ENCODE measurements around the gene MSRB1. TPM values are rescaled to one million over a fixed set of nuclear protein-coding genes. Genes with fewer than 3 reads are reported as not detected.
"Not testable (repeated sequence)": the region's sequence is repeated elsewhere in the genome, so short reads cannot be mapped to it uniquely, and the experiment has no call there.

MSRB1 gene
- total RNA-seq, 1 donor from 2014 or later: 6.6 TPM

- DNase-seq: peak; percentile 31
Observed at GRCh38 chr16:1960665-1961630, 17.9 kb upstream of the MSRB1 start.

DNA sequence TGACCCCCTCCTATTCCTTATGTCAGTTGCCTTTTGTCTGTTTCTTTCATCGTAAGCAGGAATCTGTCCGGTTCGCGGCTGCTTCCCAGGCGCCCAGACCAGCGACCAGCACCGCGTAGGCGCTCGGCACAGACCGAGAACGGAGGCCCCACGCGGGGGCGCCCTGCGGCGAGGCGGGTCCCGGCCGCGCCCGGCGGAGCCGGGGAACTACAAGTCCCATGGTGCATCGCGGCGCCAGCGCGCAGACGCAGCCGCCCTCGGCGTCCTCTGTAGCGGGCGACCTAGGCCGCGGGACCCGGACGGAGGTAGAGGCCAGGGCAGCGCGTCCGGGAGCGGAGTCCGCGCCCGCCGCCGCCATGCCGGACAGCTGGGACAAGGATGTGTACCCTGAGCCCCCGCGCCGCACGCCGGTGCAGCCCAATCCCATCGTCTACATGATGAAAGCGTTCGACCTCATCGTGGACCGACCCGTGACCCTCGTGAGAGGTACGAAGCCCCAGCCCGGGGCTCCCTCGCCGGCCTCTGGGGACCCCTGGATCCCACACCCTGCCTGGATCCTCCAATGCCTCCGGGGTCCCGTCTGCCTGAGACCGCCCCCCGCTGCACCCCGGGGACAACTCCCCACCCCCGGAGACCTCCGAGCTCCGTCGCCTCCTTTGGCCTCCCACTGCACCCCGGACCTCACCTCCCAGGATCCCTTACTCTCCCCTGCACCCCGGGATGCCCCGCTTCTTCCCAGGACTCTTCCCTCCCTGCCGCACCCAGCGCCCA is 16.5 kb upstream of the MSRB1 start, which contains the start of gene NDUFB10:
Gene NDUFB10 (plus strand): TSS at position 270 of the 771 bp plus-strand sequence. CDS start 87 bp downstream, at position 357.
- peak; percentile 95 for DNase-seq

- DNase-seq: no peak
Observed at GRCh38 chr16:1958715-1959268, 15.8 kb upstream of the MSRB1 start.

DNA sequence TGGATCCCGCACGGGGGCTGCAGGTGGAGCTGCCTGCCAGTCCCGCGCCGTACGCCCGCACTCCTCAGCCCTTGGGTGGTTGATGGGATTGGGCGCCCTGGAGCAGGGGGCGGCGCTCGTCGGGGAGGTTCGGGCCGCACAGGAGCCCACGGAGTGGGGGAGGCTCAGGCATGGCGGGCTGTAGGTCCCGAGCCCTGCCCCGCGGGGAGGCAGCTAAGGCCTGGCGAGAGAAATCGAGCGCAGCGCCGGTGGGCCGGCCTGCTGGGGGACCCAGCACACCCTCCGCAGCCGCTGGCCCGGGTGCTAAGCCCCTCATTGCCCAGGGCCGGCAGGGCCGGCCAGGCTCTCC is 15.1 kb upstream of the MSRB1 start:
- DNase-seq: not testable (repeated sequence)

- DNase-seq: not testable (repeated sequence)
Observed at GRCh38 chr16:1957434-1958142, 14.6 kb upstream of the MSRB1 start.

GRCh38 chr16:1953734-1954133 is 10.7 kb upstream of the MSRB1 start:
- DNase-seq: no peak

DNA sequence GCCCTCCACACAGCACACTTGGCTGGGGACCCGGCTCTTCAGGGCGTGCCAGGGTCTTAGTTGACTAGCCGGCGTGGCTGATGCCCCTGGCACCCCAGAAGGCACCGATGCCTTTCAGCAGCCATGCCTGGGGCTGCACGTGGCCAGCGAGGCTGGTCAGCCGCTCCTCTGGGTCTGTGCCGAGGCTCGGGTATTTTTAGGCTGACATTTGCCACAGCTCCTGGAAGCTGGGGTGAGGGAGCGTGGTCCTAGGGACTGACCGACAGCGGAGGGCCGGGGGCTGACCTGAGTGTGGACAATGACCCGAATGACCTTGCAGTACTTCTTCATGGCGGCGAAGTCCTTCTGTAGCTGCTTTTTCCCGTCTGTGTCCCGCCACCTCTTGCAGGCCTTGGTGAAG is 7.6 kb upstream of the MSRB1 start:
- DNase-seq: no peak

DNA sequence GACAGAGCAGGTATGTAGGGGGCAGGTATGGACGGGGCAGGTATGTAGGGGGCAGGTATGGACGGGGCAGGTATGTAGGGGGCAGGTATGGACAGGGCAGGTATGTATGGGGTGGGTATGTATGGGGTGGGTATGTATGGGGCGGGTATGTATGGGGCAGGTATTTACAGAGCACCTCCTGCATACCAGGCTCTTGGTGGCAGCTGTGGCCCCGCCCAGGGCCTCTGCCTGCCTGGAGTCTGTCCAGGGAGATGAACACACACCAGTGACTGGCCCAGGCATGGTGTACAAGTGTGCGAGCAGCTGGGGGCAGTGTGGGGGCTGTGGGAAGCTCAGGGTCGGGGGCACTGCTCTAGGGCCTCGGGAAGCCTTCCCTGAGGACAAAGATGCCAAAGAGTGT is 7.0 kb upstream of the MSRB1 start:
- DNase-seq: no peak

DNA sequence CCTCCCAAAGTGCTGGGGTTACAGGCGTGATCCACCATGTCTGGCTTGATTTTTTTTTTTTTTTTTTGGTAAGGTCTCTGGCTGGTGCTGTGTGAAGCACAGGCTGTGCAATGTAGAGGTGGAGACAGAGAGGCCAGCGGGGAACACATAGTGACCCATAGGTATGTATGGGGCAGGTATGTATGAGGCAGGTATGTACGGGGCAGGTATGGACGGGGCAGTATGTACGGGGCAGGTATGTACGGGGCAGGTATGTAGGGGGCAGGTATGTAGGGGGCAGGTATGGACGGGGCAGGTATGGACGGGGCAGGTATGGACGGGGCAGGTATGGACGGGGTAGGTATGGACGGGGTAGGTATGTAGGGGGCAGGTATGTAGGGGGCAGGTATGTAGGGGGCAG is 6.5 kb upstream of the MSRB1 start:
- DNase-seq: no peak

- no peak for DNase-seq
Observed at GRCh38 chr16:1947369-1947670, 4.3 kb upstream of the MSRB1 start.

GRCh38 chr16:1946495-1947368 is 3.7 kb upstream of the MSRB1 start:
- peak; percentile 54 for DNase-seq

- no peak for DNase-seq
Observed at GRCh38 chr16:1945559-1946391, 2.8 kb upstream of the MSRB1 start.

DNA sequence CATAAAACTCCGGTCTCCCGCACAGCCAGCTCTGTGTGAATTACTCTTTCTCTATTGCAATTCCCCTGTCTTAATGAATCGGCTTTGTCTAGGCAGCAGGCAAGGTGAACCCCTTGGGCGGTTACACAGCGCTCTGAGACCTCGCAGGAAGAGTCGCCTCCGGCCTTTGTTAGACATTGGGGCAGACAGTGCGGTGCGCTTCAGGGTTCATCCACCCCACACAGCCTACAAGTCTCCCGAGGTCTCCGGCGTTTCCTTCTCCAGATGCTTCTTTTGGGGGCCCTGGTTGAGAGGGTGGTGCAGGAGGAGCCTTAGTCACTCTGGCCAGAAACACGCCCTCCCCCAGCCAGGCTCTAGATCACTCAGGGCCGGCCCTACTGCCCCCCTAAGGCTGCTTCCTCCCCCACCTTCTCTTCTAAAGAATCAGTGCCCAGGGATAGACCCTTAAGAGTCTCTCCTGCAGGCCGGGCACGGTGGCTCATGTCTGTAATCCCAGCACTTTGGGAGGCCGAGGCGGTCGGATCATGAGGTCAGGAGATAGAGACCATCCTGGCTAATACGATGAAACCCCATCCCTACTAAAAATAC is 1.7 kb upstream of the MSRB1 start:
- DNase-seq: no peak

DNA sequence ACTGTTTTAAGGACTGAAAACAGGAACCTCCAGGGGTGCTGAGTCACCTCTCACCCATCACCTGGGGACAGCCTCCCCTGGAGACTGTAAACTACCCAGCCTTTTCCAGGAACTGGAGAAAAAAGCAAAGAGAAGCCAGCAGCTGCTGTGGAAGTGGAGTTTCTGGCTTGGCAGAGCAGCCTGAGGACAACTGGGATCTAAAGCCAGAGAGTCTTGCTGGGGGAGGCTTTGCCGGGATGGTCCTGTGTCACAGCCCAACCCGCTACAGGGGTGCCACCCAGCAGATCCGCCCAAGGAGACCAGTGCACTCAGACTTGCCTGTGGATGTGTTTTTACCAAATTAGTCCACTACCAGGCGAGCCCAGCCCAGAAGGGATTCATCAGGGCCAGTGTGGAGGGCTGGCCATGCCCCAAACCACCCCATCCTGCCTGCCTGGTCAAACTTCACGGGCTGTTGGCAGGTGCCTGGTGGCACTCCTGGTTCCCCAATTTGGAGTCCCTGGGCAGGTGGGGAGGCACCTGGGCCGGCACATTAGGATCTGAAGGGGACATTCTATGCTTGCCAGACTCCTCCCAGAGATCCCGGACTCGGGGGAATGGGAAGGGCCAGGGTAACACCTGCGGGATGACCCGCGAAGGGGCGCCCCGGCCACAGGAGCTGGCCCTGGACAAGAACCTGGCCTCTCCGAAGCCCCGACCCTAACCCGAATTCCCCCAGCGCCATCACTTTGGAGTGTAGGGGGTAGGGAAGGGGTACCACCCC is 771 bp downstream of the MSRB1 start:
- no peak for DNase-seq

- DNase-seq: peak; percentile 30
Observed at GRCh38 chr16:1941162-1942046, 1.6 kb downstream of the MSRB1 start.

DNA sequence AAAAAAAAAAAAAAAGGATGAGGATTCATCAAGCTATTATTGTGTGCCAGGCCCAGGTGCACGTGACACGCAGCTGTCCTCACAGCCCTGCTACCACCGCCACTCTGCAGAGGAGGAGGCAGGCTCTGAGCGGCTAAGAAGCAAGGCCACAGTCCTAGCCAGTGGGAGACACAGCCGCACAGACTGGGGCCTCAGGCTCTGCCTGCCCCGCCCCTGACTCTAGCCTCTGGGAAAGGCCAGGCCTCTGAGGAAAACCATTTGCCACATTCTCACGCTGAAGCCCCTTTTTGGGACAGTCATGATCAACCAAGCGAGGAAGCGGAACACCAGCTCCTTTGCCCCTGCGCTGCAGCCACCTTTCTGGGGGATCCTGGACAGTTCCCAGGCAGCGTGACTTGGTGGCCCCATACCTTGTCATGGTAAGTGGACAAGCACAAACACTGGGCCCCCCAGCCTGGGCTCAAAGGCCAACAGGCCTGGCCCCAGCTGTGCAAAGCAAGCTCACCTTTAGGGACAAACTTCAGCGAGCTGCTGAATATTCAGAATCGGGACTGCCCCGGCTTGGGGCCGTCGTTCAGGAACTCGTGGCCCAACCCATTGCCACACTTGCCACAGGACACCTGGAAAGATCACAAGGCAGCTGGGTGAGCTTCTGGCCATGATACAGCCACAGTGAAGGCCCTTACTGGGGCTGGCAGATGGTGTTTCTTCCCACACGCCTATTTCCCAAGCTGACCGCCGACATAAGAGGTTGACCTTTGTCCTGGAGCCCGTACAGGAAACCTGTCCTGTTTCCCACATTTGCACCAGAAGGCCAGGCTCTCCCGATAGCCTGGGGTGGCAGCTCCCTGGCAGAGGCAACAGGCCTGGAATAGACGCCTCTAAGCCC is 2.5 kb downstream of the MSRB1 start:
- DNase-seq: no peak

DNA sequence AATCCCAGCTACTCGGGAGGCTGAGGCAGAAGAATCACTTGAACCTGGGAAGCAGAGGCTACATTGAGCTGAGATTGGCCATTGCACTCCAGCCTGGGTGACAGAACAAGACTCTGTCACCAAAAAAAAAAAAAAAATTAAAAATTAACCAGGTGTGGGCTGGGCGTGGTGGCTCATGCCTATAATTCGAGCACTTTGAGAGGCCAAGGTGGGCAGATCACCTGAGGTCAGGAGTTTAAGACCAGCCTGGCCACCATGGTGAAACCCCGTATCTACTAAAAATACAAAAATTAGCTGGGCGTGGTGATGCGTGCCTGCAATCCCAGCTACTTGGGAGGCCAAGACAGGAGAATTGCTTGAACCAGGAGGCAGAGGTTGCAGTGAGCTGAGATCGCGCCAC is 3.2 kb downstream of the MSRB1 start:
- not testable (repeated sequence) for DNase-seq

- DNase-seq: no peak
Observed at GRCh38 chr16:1938910-1939309, 4.1 kb downstream of the MSRB1 start.
